Skin of body (tissue), 2 donors: Measurements from ENCODE around the gene KRT6A. TPM values are rescaled to one million over a fixed set of nuclear protein-coding genes. Genes with fewer than 3 reads are reported as not detected.
"Not testable (repeated sequence)": the region's sequence is repeated elsewhere in the genome, so short reads cannot be mapped to it uniquely, and the experiment has no call there.

ENCODE experiments used
- DNase-seq: peaks from one replicate; lab custom pipeline; 2025; lab: John Stamatoyannopoulos, UW
- total RNA-seq: library from RNA; depleted of rRNA; stranded (reverse); fragments of >200 nt; gene quantifications from one replicate; pipeline ENCODE4 v1.2.3, GENCODE V29; 2014

Gene KRT6A
- total RNA-seq, 1 donor from 2014 or later, result 333 TPM

DNA sequence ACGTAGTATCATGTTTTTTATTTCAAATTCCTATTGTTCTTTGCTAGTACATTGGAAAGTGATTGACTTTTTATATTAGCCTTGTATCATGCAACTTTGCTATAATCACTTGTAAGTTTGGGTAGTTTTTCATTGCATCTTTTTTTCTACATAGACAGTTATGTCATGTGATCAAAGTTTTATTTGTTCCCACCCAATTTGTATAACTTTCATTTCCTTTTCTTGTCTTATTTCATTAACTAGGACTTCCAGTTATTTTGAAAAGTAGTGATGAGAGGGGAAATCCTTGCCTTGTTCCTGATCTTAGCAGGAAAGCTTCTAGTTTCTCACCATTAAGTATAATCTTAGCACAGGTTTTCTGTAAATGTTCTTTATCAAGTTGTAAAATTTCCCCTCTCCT lies 9.8 kb upstream of the KRT6A start:
- DNase-seq, result no peak

DNA sequence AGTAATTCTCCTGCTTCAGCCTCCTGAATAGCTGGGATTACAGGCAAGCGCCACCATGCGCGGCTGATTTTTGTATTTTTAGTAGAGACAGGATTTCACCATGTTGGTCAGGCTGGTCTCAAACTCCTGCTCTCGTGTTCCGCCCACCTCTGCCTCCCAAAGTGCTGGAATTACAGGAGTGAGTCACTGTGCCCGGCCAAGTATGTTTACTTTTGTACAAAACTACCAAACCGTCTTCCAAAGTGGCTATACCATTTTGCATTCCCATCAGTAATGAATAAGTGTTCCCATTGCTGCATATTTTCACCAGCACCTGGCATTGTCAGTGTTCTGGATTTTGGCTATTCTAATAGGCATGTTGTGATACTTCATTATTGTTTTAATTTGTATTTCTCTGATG lies 8.4 kb upstream of the KRT6A start:
- no peak for DNase-seq

DNA sequence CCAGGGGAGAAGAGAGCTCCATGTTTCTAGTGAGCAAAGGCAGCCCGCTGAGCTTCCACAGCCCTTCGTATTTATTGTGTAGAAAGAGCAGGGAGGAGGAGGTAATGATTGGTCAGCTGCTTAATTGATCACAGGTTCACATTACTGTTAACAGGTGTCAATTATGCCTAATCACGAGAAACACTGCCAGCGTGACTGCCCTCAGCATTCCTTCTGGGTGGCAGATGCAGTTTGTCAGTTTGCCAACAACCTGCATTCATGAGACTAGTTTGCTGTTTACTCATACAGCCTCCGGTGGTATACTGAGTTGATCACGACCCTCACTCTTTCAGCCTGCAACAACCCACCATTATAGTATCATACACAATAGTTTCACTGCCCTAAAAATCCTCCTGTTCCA lies 7.5 kb upstream of the KRT6A start:
- not testable (repeated sequence) for DNase-seq

GRCh38 chr12:52499806-52500560 lies 6.9 kb upstream of the KRT6A start:
- DNase-seq, result no peak

DNA sequence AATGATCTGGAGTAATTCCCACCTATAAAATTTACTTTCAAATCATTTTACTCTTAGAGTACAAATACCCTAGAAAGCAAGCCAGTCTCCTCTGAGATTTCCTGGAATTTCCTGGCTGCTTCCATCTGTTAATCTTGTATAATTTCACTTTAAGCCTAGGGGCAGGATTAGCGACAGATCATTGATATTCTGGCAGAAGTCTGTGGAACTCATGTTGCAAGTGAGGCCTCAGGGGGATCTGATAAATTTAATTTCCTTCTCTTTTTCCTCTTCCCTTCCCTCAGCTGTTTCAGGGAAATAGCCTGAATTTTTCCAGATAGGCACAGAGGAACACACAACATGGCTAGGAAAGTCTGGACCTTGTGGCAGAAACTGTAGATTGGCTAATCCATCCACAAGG lies 5.9 kb upstream of the KRT6A start:
- DNase-seq, result no peak

DNA sequence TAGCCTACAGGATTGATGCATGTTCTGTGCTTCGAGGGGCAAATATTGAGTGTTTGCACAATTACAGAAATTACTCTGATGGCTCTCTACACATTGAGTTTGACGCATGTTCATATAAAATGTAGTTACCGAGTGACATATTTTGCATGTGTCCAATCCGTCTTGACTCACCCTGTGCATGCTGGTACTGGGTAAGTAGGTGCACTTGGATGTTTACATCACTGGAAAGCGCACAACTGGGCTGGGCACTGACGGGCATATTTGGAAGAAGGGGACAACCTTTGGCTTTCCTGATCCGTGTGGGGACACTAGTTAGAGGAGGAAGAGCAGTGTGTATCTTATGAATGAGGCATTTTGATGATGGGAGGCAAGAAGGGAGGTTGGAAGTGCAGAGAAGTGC lies 4.9 kb upstream of the KRT6A start:
- no peak for DNase-seq

- no peak for DNase-seq
Observed at GRCh38 chr12:52496590-52497071, 3.6 kb upstream of the KRT6A start.

- DNase-seq, result no peak
Observed at GRCh38 chr12:52496054-52496453, 3.0 kb upstream of the KRT6A start.

- no peak for DNase-seq
Observed at GRCh38 chr12:52495389-52495788, 2.3 kb upstream of the KRT6A start.

- no peak for DNase-seq
Observed at GRCh38 chr12:52494518-52494917, 1.5 kb upstream of the KRT6A start.

GRCh38 chr12:52494100-52494499 lies 1.0 kb upstream of the KRT6A start:
- no peak for DNase-seq

DNA sequence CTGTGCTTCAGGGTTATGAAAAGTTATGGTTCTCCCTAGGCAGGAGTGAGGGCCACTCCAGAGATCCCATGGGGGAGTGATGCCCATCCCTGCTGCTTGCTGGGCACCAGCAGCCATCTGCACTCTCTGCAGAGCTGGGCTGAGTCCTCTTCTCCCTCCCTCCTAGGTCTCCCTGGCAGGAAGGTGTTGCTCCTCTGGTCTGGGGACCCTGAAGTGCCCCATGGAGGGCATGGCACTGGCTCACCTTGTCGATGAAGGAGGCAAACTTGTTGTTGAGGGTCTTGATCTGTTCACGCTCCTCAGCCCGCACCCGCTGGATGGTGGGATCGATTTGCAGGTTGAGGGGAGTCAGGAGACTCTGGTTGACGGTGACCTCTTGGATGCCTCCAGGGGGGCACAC lies 652 bp downstream of the KRT6A start:
- not testable (repeated sequence) for DNase-seq

DNA sequence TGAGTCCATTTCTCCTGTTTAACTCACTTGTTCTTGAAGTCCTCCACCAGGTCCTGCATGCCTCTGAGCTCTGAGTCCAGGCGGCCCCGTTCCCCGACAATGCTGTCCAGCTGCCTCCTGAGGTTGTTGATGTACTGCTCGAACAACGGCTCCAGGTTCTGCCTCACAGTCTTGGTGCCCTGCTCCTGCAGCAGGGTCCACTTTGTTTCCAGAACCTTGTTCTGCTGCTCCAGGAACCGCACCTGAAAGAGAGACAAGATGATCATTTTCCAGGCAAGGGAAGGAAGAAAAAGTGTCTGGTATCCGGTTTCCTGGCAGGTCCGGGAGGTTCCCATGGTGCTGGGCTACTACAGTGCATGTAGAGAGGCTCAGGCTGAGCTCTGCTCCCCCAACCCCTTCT lies 1.6 kb downstream of the KRT6A start:
- not testable (repeated sequence) for DNase-seq

DNA sequence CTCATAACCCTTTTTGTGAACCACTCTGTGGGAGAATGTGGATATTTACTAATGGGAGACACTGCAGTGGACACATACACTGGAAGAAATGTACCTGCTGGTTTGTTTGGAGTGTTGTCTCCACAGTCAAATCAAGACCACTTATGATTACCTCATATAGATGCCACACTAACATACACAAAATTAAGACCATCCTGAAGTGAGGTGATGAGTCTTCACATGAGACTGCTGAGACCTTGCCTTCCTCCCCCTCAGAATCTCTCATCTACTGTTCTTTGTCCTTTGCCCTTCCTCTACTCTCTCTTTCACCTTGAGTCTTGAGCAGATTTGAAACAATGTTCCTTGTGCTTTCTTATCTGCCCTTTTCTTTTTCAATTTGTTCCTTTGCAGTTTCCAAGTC lies 4.3 kb downstream of the KRT6A start:
- no peak for DNase-seq

- DNase-seq, result not testable (repeated sequence)
Observed at GRCh38 chr12:52487744-52488443, 5.2 kb downstream of the KRT6A start.

- DNase-seq, result no peak
Observed at GRCh38 chr12:52487211-52487610, 5.8 kb downstream of the KRT6A start.

DNA sequence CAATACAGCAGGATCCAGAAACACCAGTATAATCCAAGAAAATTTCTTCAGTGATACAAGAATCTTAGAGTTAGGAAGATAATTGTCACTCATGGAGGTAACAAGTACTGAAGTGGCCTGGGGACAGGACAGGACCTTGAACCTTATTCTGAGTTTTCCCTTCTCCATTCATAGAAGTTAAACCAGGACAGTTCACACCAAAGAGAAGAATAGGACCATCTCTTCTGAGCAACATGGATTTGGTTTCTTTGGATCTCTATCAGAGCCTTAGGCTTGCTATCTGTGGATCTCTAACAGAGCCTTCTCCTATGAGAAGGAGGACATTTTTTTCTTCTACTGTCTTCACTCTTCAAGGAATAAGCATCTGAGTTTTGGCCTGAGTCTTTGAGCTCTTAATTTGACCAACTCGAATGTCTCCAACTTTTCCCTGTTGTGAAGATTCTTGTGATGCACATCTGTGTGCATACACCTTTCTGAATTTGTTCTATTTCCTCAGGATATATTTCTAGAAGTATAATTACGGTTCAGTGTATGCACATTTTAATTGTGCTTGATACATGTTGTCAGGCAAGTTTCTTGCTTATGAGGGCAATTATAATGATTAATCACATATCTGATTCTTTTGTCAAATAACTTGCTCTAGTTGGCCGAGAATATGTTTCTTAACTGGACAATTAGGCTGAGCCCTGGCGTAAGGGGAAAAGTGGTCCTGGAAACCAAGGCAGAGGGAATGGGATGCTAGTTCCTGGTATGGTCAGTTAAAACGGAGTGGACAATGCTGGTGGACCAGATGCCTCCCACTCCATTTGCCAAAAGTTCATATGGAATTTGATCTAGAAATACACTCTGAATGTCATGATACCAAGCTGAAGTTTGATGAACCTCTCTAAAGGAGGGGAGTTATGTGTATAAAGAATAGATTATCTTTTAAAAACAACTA lies 6.6 kb downstream of the KRT6A start:
- DNase-seq, result no peak

DNA sequence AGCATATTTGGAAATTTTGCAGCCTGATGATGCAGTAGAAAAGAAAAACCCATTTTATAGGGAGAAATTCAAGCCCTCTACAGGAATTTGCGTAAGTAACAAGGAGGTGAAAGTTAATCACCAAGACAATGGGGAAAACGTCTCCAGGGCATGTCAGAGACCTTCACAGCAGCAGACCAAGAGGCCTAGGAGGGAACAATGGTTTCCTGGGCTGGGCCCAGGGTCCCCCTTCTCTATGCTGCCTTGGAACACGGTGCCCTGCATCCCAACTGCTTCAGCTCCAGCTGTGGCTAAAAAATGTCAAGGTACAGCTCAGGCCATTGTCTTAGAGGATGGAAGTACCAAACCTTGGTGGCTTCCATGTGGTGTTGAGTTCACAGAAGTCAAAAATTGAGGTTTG lies 13.0 kb downstream of the KRT6A start:
- no peak for DNase-seq

DNA sequence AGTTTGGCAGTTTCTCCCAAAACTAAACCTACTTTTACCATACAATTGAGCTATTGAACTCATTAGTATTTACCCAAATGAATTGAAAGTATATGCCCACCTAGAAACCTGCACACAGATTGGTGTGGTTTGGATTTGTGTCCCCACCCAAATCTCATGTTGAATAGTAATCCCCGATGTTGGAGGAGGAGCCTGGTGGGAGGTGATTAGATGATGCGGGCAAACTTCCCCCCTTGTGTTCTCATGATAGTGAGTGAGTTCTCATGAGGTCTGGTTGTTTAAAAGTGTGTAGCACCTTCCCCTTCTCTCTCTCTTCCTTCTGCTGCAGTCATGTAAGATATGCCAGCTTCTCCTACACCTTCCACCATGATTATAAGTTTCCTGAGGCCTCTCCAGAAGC lies 15.4 kb downstream of the KRT6A start:
- no peak for DNase-seq

GRCh38 chr12:52474212-52474611 lies 18.8 kb downstream of the KRT6A start:
- no peak for DNase-seq

GRCh38 chr12:52473768-52474167 lies 19.3 kb downstream of the KRT6A start, which contains the start of gene KRT6C:
TSS of gene KRT6C (minus strand) at chr12:52473805. CDS start at chr12:52473737, 68 bp downstream.
- no peak for DNase-seq

- no peak for DNase-seq
Observed at GRCh38 chr12:52469853-52470252, 23.2 kb downstream of the KRT6A start.
